ENCODE data around the gene SH2D2A.

Gene SH2D2A

DNA sequence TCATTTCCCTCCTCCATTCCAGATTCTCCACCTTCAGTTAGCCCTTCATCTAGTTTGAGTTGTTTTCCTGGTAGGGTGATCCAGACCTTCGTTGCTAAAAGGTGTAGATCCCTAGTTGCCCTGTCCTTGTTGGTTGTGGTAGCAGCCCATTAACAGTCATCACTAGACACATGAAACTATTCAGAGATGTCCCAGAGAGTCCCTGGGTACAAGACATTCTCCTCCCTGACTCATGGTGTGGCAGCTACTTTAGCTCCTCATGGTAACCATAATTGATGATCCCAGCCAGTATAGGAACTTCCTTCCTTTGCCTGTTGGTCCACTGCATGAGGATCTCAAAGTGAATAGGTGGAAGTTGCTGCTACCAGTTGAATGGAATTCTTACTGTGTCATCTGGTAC, 6.0 kb upstream of the SH2D2A start:
- DNase-seq = no peak

DNA sequence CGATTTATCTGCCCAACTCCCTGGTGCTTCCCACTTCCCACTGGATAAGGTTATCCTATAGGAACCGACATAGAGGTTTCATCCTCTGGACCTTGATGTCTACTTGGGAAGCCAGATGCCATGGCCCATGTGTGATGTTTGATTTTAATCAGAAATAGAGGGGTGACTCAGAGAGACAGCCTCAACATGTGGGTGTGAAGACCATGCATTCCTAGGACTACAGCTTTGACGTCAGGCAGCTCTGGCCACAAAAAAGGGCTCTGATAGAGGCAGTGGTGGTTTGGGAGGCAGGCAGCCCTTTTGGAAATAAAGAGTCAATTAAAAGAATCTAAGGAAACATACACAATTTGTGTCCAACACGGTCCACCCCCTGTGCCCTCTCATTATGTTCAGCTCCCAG, 5.2 kb upstream of the SH2D2A start:
- DNase-seq = no peak

DNA sequence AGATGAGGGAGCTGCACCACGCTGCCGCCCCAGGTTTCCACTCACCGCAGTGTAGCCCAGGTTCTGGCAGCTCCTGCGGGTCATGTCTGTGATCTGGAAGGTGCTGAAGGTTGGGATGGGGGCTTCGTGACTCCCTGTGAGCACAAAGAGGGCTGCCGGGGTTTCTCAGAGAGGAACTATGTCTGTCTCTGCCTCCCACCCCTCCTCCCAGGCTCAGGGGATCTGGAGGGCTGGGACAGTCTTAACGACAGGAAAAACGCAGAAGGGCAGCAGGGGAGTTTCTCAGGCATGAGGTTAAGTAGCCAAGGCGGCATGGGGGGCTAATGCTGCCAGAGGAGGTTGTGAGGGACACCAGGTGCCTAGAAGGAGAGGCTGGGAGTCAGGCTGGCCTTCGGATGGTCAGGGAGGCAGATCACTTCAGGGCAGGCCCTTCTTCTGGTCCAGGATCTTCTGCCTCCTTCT, 656 bp downstream of the SH2D2A start:
- DNase-seq = no peak

DNA sequence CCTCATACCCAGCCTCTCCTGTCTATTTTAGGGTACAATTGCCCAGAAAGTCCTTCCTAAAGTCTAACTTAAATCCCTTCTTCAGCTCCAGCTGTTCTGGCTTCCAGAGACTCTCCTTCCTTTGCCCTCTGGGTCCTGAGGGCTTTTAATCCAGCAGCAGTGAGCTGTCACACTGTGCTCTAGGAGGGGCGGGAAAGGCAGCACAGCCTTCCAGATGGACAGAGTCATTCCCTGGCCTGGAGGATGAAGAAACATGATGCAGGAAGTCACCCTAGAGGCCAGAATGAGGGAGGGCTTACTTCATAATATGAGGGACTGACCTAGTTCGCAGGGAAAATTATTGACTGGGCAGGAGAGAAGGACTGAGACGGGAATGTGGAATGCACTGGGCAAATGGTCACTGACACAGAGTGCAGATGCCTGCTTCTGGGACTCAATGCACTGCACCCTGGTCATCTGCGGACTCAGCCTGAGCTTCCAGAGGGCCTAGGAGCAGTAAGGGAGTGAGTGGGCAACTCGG, 1.3 kb downstream of the SH2D2A start:
- DNase-seq = no peak

DNA sequence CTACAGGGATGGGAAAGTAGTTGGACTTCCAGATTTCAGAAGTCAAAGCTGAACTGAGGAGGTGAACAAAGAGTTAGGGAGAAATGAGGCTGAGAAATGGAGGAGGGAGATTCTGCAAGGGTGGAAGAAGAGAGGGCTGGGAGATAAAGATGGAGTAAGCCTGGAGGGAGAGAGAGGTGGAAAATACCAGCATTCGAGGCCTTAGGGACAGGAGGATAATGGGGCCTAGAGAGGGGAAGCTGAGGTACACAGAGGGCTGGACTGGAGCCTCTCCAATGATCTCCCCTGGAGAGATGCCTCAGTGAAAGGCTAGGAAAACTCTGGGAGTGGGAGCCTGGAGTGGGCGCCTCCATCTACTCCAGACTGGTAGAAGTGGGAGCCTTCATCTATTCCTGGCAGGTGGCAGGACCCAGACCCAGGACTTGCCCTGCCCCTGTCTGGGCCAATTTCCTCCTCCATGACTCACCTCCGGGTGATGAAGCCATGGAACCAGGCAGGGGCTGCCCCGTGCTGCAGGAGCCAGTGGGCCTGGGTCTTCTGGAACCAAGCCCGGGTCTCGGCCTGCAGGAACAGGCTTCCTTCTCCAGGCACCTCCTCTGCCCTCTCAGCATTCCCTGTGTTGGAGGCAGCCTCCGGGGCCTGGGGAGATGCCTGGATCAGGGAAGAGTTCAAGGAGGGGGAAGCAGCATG, 1.9 kb downstream of the SH2D2A start:
- DNase-seq = peak; percentile 45

DNA sequence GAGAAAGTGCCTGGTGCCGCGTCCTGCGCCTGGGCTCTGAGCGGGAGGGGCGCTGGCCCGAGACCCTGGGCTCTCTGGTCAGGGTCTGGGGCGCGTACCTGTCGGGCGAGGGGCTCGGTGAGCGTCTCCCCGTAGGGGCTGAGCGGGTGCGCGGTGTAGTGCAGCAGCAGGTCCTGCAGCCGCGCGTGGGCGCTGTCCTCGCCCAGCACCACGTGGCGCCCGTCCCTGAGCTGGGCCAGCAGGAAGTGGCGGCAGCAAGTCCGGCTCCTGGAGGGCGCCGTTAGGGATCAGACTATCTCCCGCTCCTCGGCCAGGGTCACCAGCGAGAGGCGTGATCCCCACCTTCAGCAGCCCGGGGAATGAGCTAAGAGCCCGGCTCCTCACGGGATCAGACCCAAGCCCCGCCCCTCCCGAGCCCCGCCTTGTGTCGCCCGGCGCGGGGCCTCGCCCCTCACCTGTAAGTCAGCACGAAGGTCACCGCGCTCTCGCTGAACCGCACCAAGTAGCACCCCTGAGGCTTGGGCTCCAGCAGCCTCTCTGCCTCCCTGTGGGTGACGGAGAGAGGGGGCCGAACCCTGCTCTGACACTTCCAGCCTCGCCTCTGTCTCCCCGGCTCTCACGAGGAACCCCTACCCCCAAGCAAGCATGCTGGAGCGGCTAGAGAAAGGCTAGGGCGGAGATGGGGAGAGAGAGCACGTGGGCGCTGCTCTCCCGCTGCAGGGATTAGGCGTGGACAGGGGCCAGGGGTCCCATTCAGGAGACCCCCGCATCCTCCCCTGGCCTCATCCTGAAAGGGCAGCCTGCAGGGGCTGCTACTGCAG, 2.7 kb downstream of the SH2D2A start:
- peak; percentile 75 for DNase-seq

DNA sequence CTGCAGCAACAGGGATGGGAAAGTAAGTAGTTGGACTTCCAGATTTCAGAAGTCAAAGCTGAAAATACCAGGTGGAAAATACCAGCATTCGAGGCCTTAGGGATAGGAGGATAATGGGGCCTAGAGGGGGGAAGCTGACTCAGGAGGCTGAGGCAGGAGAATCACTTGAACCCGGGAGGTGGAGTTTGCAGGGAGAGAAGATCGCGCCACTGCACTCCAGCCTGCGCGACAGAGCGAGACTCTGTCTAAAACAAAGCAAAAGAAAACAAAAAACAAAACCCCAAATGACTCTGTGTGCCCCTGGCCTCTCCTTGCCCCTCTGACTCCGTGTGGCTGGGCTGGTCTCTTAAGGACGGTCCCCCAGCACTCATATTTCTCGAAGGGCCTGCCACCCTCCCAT, 3.4 kb downstream of the SH2D2A start:
- DNase-seq = no peak

DNA sequence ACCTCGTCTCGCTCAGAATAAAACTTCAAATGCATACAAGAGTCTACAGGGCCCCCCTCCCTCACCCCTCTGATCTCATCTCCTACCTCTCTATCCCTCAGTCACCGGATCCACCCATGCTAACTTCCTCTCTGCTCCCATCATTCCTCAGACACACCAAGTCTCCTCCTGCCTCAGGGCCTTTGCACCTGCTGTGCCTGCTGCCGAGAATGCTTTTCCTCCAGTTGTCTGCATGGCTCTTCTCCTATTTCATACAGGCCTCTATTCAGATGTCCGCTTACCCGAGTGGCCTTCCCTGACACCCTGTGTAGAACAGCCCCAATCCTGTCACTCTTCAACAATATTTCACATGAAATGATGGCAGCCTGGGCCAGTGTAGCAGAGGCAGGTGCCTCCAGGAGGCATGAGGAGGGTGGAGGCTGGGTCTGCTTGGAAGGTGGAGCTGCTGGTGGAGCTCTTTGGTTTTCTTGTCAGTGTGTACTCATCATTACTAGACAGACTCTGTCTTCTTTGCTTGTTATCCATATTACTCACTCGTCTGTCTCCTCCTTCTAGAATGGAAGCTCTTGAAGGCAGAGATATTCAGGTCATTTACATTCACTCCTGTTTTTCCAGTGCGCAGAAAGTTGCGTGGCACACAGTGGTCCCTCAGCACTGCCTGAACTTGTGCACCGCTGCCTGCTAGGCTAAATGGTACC, 4.2 kb downstream of the SH2D2A start:
- no peak for DNase-seq

DNA sequence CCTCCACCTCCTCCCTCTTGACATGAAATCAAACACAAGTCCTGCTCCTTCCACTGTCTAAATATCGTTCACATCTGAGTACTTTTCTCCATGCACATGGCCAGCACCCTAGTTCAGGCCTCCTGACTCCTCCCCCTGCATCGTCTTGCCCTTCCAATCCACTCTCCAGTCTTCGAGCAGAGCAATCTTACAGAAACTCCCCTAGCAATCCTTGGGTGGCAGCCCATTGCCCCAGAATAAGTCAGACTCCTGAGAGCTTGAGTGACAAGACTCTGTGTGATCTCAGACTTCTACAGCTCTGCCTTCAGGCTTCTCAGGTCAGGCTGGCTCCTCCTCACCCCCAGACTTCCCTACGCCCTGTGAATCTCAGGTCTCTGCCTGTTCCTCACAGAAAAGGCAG, 5.5 kb downstream of the SH2D2A start:
- no peak for DNase-seq

DNA sequence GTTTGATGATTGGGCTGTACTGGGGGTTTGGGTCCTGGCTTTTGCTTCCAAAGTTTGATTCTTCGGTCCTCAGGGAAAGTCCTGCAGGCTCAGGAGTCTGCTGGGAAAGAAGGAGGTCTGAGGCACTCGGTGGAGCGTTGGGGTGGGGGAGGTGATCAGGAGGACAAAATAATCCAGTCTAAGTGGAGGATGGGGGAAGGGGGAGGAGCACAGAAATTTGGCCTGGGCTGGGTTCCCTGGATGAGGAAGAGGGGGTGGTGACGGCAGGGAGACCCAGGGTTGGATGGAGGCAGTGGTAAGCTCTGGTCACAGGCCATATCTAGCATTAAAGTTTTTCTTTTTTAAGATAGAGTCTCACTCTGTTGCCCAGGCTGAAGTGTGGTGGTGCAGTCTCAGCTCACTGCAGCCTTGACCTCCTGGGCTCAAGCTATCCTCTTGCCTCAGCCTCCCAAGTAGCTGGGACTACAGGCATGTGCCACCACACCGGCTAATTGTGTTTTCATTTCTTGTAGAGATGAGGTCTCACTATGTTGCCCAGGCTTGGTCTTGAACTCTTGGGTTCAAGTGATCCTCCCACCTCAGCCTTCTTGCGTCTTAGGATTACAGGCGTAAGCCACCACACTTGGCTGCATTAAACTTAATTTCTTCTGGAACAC, 6.8 kb downstream of the SH2D2A start:
- no peak for DNase-seq

DNA sequence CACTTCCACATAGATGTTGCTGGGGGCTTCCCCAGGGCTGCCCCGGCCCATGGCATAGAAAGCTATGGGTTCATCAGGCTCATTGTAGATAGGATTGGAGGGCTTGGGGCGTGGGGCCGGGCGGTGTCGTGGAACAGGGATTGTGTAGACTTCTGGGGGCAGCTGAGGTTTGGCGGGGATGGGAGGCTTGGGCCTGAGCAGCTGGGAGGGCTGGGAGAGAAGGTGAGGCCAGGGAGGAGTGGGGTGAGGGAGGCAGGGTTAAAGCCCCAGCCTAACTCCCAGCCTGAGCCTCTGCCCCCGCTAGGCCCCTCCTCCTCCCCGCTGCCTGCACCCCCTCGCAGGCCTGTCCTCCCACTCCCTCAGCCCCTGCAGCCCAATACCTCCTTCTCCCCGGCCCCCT, 7.4 kb downstream of the SH2D2A start:
- no peak for DNase-seq

DNA sequence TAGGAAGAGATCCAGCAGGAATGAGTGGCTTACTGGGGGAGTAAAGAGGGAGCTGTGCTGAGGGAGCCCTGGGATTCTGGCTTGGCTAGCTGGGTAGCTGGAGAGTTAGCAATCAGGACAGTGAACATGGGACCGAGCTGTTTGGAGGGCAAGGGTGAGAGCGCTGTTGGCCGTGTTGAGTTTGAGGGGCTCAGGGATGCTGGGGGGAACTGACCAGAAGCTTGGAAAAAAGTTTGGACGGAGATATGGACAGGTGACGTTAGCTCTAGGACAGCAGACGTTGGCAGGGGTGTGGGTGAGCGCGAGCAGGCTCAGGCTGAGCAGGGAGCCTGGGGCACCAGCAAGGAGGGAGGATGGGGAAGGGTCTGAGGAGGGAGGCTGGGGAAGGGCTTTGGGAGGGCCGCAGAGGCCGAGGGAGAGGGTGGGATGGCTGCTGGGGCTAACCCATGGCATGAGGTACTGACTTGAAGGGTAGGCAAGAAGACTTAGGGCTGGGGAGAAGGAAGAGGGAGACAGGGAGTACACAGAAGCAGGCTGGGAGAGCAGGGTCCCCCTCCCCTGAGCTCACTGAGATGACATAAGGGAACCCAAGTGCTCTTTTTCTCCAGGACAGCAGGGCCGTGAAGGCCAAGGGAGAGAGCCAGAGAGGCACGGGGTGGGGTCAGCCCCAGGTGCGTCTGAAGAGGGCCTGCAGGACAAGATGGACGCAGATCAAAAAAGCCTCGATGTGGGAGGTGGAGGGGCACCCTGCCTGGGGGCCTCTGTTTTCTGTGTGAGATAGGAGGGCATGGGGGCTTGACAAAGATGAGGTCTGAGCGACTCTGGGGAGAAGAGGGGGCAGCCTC, 8.2 kb downstream of the SH2D2A start:
- DNase-seq = no peak

DNA sequence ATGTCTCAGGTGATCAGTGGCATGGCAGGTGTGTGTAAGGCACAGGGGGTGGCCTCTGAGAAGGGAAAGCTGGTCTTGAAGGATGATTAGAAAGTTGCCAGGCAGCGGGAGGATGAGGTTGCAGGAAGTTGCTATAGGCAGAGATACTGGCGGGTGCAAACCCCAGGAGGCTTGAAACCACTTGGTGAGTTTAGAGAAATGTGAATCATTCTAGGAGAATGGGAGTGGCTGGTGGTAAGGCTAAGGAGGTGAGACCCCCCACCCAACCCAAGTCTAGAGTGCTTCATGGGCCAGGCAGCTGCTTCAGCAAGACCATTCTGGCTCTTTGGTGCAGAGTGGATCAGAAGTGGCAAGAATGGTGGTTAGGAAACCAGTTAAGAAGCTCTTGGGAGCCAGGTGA, 9.0 kb downstream of the SH2D2A start:
- DNase-seq = no peak

DNA sequence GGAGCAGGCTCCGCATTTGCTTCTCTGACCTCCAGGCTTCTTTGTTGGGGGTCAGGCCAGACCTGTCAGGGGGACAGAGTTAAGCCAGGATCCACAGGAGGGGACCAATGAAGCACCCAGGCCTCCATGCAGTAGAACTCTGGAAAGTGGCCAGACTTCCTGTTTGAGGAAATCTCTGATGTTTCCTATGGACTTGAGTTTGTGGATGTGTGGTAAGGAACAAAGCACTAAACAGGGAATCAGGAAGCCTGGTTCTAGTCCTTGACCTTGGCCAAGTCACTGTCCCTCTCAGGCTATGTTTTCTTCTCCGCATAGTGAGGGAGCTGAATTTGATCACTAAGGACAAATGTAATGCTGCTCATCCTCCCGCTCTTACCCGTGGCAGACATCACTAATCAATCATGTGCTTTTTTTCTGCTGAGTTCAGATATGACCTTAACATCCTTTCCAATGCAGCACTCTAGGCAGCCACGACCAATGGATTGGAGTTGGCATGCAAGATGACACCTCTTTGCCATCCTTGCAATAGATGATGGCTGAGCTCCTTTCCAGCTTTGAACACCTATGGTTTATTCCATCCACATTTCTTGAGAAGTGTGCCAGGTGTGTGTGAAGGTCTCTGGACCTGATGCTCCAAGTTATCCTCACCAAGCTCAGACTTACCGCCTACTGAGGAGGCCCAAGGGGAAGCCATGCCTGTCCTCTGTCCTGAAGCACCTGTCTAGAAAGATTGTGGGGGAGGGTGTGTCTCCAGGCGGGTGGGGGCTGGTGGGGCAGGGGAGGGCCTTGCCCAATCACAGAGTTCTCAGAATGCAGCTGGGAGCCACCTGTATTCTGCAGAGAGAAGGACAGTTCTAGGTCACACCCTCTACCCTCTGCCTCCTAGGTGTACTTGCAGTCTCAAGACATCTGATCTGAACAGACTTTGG, 9.9 kb downstream of the SH2D2A start:
- no peak for DNase-seq

DNA sequence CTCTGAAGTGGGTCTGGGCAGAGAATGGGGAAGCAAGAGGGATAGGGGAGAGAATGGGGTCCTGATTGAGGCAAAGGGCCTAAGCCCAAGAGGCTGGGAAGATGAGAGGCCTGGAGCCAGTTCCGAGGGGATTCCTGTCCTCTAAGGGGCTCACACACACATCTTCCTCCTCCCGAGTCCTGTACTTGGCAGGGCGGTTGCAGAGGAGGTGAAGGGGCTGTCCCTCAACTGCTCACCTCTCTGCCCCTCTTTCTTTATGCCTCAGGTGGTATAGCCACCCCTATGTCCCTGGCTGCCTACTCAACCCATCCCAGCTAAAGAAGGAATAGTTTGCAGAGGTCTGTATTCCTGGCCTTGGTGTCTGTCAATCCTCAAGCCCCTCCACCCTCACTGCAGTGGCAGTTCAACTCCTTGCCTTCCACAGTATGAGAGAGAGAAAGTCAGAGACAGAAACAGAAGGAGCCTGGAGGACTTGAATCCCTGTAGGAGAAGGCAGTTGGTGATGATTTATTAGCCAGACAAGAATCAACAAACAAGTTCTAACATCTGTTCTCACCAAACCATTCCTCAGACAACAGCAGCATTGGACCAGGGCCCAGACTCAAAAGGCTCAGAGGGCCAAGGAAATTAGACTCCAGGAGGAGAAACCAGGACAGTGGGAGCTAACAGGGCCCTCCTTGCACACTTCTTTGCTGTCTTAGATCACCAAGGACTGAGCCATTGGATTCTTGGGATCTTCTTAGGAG, 10.7 kb downstream of the SH2D2A start:
- DNase-seq = no peak

DNA sequence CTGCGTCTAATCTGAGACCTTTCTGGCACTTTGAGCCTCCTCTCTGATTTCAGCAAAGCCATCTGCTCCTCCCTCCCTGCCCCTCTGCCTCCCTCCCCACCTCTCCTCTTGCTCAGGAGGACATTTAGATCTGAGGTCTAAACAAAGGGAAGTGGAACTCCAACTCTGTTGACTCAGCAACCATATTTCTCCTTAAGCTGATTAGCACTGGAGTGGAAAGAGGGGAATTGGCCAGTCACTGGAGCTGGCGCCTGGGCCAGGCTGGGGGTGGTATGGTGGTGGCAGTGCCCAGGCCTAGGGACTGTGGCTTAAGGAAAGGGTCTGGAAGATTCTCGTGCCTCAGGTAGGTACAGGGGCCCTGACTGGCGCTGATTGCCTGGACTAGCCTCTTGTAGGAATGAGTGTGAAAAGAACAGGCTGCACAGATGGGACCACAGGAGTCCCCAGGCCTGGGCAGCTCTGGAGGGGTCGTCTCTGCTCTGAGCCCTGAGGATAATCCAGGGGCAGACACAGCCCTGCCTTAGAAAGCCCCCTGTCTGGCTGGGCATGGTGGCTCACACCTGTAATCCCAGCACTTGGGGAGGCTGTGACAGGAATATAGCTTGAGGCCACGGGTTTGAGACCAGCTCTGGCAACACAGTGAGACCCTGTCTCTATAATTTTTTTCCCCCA, 11.9 kb downstream of the SH2D2A start:
- no peak for DNase-seq

DNA sequence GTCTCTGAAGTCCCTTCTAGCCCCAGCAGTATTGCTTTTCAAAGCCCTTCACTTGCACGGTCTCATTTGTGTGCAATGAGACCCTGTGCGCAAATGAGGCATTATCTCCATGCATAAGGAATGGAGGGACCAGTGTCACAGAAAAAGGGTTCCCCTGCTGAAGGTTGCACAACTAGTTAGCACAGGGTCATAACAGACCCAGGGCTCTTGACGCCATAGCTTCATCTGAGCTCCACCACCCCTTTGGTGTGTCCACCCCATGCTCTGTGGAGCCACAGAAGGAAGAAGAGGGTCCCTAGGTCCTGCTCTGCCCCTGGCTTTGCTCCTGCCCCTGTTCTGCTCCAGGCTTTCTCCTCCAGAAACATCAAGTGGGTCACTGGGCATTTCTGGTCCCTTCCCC, 12.6 kb downstream of the SH2D2A start:
- DNase-seq = no peak

DNA sequence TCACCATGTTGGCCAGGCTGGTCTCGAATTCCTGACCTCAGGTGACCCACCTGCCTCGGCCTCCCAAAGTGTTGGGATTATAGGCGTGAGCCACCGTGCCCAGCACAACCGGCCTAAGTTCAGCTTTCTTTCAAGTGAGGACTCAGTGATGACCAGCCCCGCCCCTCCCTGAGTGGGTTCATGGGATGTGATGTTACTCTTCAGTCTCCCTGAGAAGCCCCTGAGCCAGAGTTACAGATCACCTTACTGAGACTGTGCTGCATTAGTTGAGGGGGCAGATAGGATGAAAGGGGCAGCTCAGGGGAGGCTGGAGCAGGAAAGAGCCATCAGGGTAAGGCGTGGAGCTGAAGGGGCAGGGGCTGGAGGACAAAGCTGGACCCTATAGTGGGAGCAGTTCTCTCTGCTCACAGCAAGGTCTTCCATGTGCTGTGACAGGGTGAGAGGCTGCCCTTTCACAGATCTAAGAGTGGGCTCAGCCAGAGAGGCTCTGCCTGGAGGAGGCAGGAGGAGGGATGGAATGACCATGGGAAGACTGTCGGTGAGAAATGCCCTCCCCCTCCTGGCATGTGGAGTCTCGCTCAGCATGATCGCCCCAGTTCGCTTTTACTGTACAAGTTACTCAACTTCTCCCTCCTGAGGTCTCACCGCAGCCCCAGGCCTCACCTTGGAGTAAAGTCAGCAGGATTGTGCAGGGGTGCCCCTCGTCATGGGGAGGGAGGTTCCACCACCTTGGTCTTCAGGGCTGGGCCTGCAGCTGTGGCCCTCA, 13.4 kb downstream of the SH2D2A start:
- DNase-seq = no peak

DNA sequence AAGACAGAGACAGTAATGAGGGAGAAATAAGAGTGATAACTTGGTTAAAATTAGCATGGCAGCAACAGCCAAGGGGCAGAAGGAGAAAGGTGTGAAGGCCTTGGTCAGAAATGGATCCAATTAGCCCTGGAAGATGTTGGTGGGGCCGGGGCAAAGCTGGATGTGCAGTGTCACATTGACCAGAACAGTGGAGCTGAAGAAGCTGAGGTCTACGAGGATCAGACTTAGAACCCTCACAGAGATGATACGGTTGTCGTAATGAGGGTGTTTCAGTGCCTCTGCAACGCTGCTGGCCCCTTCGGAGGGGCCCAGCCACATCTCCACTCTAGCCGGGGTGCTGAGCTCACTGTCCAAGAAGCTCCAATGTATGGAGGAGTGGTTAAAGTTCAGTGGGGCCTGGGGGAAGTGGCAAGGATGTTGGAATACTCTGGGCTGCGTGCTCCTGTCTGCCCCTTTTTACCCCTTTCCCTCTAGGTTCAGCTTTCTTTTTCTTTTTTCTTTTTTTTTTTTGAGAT, 14.2 kb downstream of the SH2D2A start:
- DNase-seq = no peak

Measured in stimulated activated CD4-positive, alpha-beta T cell treated with anti-CD3 and anti-CD28 coated beads, Interleukin-12 subunit alpha, Interleukin-12 subunit beta, amount 100 ng/mL, for 4 hours (primary cell).